Esophagus squamous epithelium (tissue), 5 donors: ENCODE data around the gene HINT2. TPM values are rescaled to one million over a fixed set of nuclear protein-coding genes. Genes with fewer than 3 reads are reported as not detected.

Source experiments
- DNase-seq: peaks from one replicate; lab custom pipeline; 2025; lab: John Stamatoyannopoulos, UW
- H3K27ac ChIP-seq, 4 donors: fragments of 200-600 bp; sonication (generic); one replicate each; pipeline ENCODE4 v1.5.1; 2016 to 2019; ENCODE audit warnings: mild to moderate bottlenecking in 1 of 4
- H3K27me3 ChIP-seq, 4 donors: fragments of 200-600 bp; sonication (generic); 1 replicate in 3 of 4; 2 replicates in 1 of 4; pipeline versions ENCODE4 v1.5.1 to v1.6.0; 2017 to 2021; ENCODE audit warnings: antibody characterized with exemption in 1 of 4
- H3K36me3 ChIP-seq, 3 donors: fragments of 200-600 bp; sonication (generic); one replicate each; pipeline ENCODE4 v1.5.1; 2016 to 2019
- H3K4me1 ChIP-seq, 3 donors: fragments of 200-600 bp; sonication (generic); one replicate each; pipeline ENCODE4 v1.5.1; 2017 to 2019
- H3K4me3 ChIP-seq, 4 donors: fragments of 200-600 bp; sonication (generic); 1 replicate in 3 of 4; 2 replicates in 1 of 4; pipeline ENCODE4 v1.5.1; 2016 to 2019; ENCODE audit warnings: mild to moderate bottlenecking in 2 of 4, moderate library complexity in 1 of 4
- H3K9me3 ChIP-seq, 3 donors: fragments of 200-600 bp; sonication (generic); one replicate each; pipeline ENCODE4 v1.5.1; 2016 to 2019
- POLR2A ChIP-seq, 4 donors: fragments of 450-650 bp; IDR thresholded peaks; one replicate each; pipeline ENCODE4 v1.6.1; 2017; ENCODE audit warnings: antibody characterized with exemption in 4 of 4, mild to moderate bottlenecking in 4 of 4, moderate library complexity in 3 of 4
- WGBS, 2 donors: methylation state at CpG; one replicate each; pipeline ENCODE4 v1.1.5; 2018; 5-methylcytosine and 5-hydroxymethylcytosine counted together
- intact Hi-C: fragments of 100-400 bp; cut with DNase I; formaldehyde crosslinking; loops from one replicate; pipeline ENCODE4 v1.15.0; 2022
- total RNA-seq, 4 donors: library from RNA; depleted of rRNA; stranded (reverse); fragments of >200 nt; gene quantifications; one replicate each; pipeline ENCODE4 v1.1.0, GENCODE V29; 2016
- TF ChIP-seq, protein P1 (sequence below), 6 experiments: fragments of 450-650 bp in 4 of 6; fragments of 200-600 bp in 2 of 6; sonication (generic) in 2 of 6; IDR thresholded peaks; one replicate each; pipeline ENCODE4 v1.5.1; 2016 to 2019; ENCODE audit warnings: antibody characterized with exemption in 6 of 6, mild to moderate bottlenecking in 4 of 6, moderate library complexity in 4 of 6
- donor health status: DM: yes; HTN: yes; CAD: no.

HINT2 gene
- total RNA-seq, 4 donors from 2014 or later: 13.2 to 34.9 (median 19.5) TPM

GRCh38 chr9:35852876-35853865 is 38.3 kb upstream of the HINT2 start:
- H3K4me3 ChIP-seq: no peak overlapping the region
- 84 to 89% methylated on average over 11 to 16 of the region's 25 CpGs for WGBS, 2 donors
- intact Hi-C loops: no loop called here
- no peak overlapping the region for H3K27ac ChIP-seq
- peaks cover 0 to 79% (median 0%) of the 10 kb centered on the region in 4 donors for H3K27me3 ChIP-seq
- DNase-seq: no peak
- H3K36me3 ChIP-seq: peaks cover 0 to 11% (median 0%) of the 10 kb centered on the region in 3 donors
- TF ChIP-seq, protein P1, sequence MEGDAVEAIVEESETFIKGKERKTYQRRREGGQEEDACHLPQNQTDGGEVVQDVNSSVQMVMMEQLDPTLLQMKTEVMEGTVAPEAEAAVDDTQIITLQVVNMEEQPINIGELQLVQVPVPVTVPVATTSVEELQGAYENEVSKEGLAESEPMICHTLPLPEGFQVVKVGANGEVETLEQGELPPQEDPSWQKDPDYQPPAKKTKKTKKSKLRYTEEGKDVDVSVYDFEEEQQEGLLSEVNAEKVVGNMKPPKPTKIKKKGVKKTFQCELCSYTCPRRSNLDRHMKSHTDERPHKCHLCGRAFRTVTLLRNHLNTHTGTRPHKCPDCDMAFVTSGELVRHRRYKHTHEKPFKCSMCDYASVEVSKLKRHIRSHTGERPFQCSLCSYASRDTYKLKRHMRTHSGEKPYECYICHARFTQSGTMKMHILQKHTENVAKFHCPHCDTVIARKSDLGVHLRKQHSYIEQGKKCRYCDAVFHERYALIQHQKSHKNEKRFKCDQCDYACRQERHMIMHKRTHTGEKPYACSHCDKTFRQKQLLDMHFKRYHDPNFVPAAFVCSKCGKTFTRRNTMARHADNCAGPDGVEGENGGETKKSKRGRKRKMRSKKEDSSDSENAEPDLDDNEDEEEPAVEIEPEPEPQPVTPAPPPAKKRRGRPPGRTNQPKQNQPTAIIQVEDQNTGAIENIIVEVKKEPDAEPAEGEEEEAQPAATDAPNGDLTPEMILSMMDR (IDR thresholded peaks at IDR 0.05): no peak
- TF ChIP-seq POLR2A (IDR thresholded peaks at IDR 0.05): no peak
- H3K9me3 ChIP-seq: no peaks in the 10 kb centered on the region
- peaks cover 0 to 4% (median 0%) of the 10 kb centered on the region in 3 donors for H3K4me1 ChIP-seq

DNA sequence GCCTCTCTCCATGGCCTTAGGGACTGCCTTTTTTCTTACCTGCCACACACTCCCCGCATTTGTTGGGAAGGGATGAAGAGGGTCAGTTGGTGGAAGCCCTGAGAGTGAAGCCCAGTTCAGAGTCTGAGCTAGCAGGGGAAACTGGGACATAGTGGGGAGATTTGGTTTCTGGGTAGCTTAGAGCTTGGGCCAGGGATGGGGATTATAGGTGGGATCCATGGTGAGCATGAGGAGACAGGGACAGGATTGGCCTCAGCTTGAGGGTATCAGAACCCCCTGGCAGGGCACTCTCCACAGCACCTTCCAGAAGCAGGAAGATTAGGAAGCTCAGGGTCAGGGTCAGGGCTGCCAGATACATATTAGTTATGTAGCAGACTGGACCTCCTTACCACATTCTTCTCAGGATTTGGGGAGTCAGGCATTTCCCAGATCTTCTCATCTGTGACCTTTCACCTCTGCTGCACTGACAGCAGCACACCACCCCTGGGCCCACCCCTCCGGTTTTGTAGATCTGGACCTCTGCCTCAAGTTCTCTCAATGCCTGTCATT is 37.5 kb upstream of the HINT2 start:
- Histone ChIP-seq H3K4me3 (no peak overlapping the region), H3K27me3 (peaks cover 0 to 86% (median 0%) of the 10 kb centered on the region in 4 donors), H3K36me3 (peaks cover 0 to 11% (median 0%) of the 10 kb centered on the region in 3 donors), H3K27ac (no peak overlapping the region), H3K9me3 (no peaks in the 10 kb centered on the region), H3K4me1 (peaks cover 0 to 12% (median 6%) of the 10 kb centered on the region in 3 donors)
- DNase-seq: no peak
- TF ChIP-seq, protein P1 (IDR thresholded peaks at IDR 0.05): no peak
- TF ChIP-seq POLR2A (IDR thresholded peaks at IDR 0.05): no peak
- 86 to 95% methylated on average over 1 to 2 of the region's 2 CpGs for WGBS, 2 donors
- intact Hi-C loops: no loop called here

DNA sequence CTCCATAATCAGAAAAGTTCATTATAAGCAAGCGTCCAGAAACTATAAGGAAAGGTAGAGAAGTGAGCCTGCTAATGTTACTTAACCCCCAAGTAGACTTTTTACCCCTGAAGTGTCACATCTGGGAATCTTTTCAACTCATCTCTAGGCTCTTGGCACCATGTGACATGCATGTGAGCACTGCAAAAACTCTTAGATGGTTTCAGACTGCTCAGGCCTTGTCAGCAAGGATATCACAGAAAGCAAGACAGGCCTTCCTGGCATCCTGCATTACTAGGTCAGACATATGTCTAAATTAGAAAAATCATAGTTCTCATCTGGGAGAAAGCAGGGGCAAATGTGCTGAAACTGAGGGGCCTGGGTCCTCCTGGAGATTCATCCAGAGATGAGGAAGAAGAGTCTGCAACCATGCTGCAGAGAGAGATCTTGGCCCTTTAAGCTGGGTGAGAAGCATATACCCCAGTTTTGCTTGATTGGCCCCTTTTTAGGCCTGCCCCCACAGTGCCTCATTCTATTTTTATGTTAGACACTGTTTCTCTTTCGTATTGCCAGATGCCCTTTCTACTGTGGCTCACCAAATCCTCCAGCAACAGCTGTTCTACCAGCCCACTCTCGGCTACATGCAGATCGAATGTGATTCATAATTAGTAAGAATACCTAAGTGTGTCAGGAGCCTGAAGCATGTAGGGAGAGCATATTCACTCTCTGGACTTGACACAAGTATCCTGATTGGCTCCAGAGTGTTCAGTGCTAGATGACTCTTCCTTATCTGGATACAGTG is 33.1 kb upstream of the HINT2 start:
- peak overlapping the region in 3 of 4 donors; percentile 26 to 67 (median 45) for H3K27ac ChIP-seq
- 36 to 39% methylated on average over 4 of the region's 4 CpGs for WGBS, 2 donors
- H3K4me1 ChIP-seq: peaks cover 30 to 54% (median 33%) of the 10 kb centered on the region in 3 donors
- no peak for DNase-seq
- H3K9me3 ChIP-seq: no peaks in the 10 kb centered on the region
- no peak overlapping the region for H3K4me3 ChIP-seq
- no peak for TF ChIP-seq POLR2A (IDR thresholded peaks at IDR 0.05)
- TF ChIP-seq, protein P1 (IDR thresholded peaks at IDR 0.05): no peak
- intact Hi-C loops: no loop called here
- H3K36me3 ChIP-seq: peaks cover 0 to 16% (median 0%) of the 10 kb centered on the region in 3 donors
- H3K27me3 ChIP-seq: peaks cover 0 to 70% (median 0%) of the 10 kb centered on the region in 4 donors

GRCh38 chr9:35845824-35846771 is 31.3 kb upstream of the HINT2 start:
- Histone ChIP-seq H3K36me3 (peaks cover 0 to 10% (median 0%) of the 10 kb centered on the region in 3 donors), H3K9me3 (no peaks in the 10 kb centered on the region), H3K27ac (peak overlapping the region in 3 of 4 donors; percentile 65 to 80 (median 75)), H3K27me3 (peaks cover 0 to 71% (median 0%) of the 10 kb centered on the region in 4 donors), H3K4me1 (peaks cover 30 to 62% (median 33%) of the 10 kb centered on the region in 3 donors), H3K4me3 (no peak overlapping the region)
- intact Hi-C loops: no loop called here
- no peak for DNase-seq
- TF ChIP-seq POLR2A (IDR thresholded peaks at IDR 0.05): no peak
- TF ChIP-seq, protein P1 (IDR thresholded peaks at IDR 0.05): no peak
- WGBS, 2 donors: 56 to 84% methylated on average over 22 to 39 of the region's 53 CpGs
